Activated T-cell treated with anti-CD3 and anti-CD28 coated beads, Interleukin-2, amount 50 U/mL, for 24 hours (primary cell): ENCODE data around the gene SIGMAR1.

ENCODE experiments used
- DNase-seq: peaks from one replicate; pipeline ENCODE4 v3.0.0-alpha.2; 2020
- H3K27ac Mint-ChIP-seq: 2 replicates; pipeline ENCODE4 v1.8.0; 2020; ENCODE audit warnings: mild to moderate bottlenecking, mixed read lengths
- H3K27me3 Mint-ChIP-seq: 2 replicates; pipeline ENCODE4 v1.8.0; 2020; ENCODE audit warnings: mixed read lengths
- H3K36me3 Mint-ChIP-seq: 2 replicates; pipeline ENCODE4 v1.8.0; 2020; ENCODE audit warnings: low read depth, mixed read lengths
- H3K4me1 Mint-ChIP-seq: 2 replicates; pipeline ENCODE4 v1.8.0; 2020; ENCODE audit warnings: low read depth, mixed read lengths
- H3K4me3 Mint-ChIP-seq: 2 replicates; pipeline ENCODE4 v1.8.0; 2020; ENCODE audit warnings: mild to moderate bottlenecking, moderate library complexity, mixed read lengths
- H3K9me3 Mint-ChIP-seq: 2 replicates; pipeline ENCODE4 v1.8.0; 2020; ENCODE audit warnings: mixed read lengths

Gene SIGMAR1

GRCh38 chr9:34590381-34591247 lies 47.0 kb downstream of the SIGMAR1 start:
- H3K4me1 Mint-ChIP-seq = peaks cover 26% of the 10 kb centered on the region

GRCh38 chr9:34589636-34590380 lies 47.8 kb downstream of the SIGMAR1 start, which contains the start of gene CNTFR:
CNTFR (minus strand) TSS chr9:34589724; CDS start chr9:34568981, 20,743 bp downstream.
- Mint-ChIP-seq H3K27ac (no peak within 1 kb of the TSS), H3K4me3 (peak within 1 kb of the TSS; percentile 69), H3K27me3 (peaks cover 90% of the 10 kb centered on the region), H3K4me1 (peaks cover 26% of the 10 kb centered on the region), H3K36me3 (no peaks in the 10 kb centered on the region), H3K9me3 (no peaks in the 10 kb centered on the region)
- no peak for DNase-seq

More at GRCh38 chr9:34590381-34591247, 47.0 kb downstream of the SIGMAR1 start:
- peak; percentile 58 for DNase-seq
- Mint-ChIP-seq H3K27ac (no peak overlapping the region), H3K36me3 (no peaks in the 10 kb centered on the region), H3K9me3 (no peaks in the 10 kb centered on the region), H3K4me3 (peak overlapping the region; percentile 69), H3K27me3 (peaks cover 85% of the 10 kb centered on the region)

GRCh38 chr9:34588671-34589635 lies 48.6 kb downstream of the SIGMAR1 start:
- no peak for DNase-seq
- H3K9me3 Mint-ChIP-seq = no peaks in the 10 kb centered on the region
- H3K27ac Mint-ChIP-seq = no peak overlapping the region
- peak overlapping the region; percentile 47 for H3K4me3 Mint-ChIP-seq
- peaks cover 92% of the 10 kb centered on the region for H3K27me3 Mint-ChIP-seq
- H3K4me1 Mint-ChIP-seq = peaks cover 26% of the 10 kb centered on the region
- no peaks in the 10 kb centered on the region for H3K36me3 Mint-ChIP-seq

DNA sequence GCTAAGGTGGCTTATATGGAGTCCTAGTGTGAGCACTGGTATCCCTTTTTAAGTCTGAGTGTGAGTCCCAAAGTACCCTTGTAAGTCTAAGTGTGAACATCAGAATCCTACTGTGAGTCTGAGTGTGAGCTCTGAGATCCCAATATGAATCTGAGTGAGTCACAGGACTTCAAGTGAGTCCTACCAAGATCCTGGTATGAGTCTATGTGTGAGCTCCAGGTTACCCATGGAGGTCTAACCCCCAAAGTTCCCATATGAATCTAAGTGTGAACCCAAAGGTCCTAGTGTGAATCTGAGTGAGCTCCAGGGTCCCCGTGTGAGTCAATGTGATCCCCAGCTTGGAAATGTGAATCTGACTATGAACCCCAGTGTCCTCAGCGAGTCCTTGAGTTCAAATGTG lies 50.3 kb downstream of the SIGMAR1 start:
- no peak overlapping the region for H3K4me3 Mint-ChIP-seq

GRCh38 chr9:34585946-34586669 lies 51.5 kb downstream of the SIGMAR1 start:
- peaks cover 18% of the 10 kb centered on the region for H3K4me1 Mint-ChIP-seq
- H3K9me3 Mint-ChIP-seq = no peaks in the 10 kb centered on the region
- no peak overlapping the region for H3K4me3 Mint-ChIP-seq
- no peaks in the 10 kb centered on the region for H3K36me3 Mint-ChIP-seq
- H3K27ac Mint-ChIP-seq = no peak overlapping the region
- no peak for DNase-seq
- peaks cover 86% of the 10 kb centered on the region for H3K27me3 Mint-ChIP-seq

More for the DNA sequence above, 50.3 kb downstream of the SIGMAR1 start:
- H3K36me3 Mint-ChIP-seq = no peaks in the 10 kb centered on the region
- peaks cover 90% of the 10 kb centered on the region for H3K27me3 Mint-ChIP-seq
- peaks cover 26% of the 10 kb centered on the region for H3K4me1 Mint-ChIP-seq
- no peak for DNase-seq
- H3K9me3 Mint-ChIP-seq = no peaks in the 10 kb centered on the region
- no peak overlapping the region for H3K27ac Mint-ChIP-seq

DNA sequence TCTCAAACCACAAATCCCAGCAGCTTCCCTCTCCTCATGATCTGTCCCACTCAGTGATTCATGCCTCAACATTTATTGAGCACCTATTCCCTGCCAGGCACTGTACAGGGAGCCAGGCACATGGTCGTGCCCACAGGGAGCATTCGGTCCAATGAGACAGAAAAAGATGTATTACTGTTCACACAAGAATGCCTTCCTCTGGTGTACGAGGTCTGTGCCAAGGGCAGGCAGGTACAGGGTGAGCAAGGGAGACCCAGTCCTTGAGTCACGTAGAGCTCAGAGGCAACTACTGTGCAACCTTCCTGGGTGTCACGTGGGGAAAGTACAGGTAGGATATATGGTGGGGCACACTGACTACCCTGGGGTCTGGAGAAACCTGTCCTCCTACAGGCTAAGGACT lies 52.6 kb downstream of the SIGMAR1 start:
- Mint-ChIP-seq H3K9me3 (no peaks in the 10 kb centered on the region), H3K36me3 (no peaks in the 10 kb centered on the region), H3K27me3 (peaks cover 86% of the 10 kb centered on the region), H3K4me1 (peaks cover 6% of the 10 kb centered on the region), H3K4me3 (no peak overlapping the region), H3K27ac (no peak overlapping the region)
- no peak for DNase-seq
